GM12875 (cell line): ENCODE results near the gene PRLR.

Experiments used
- H3K4me3 ChIP-seq: one replicate; pipeline ENCODE4 v1.5.1; 2011; ENCODE audit warnings: low read depth, low read length, control low read depth
- TF ChIP-seq, protein P1 (sequence below): IDR thresholded peaks from 2 replicates; pipeline ENCODE4 v1.5.1; 2011; ENCODE audit warnings: low read depth, mild to moderate bottlenecking, control low read depth, inconsistent platforms, low read length, moderate library complexity, borderline replicate concordance; ENCODE audit not compliant: insufficient read depth

The PRLR gene

DNA sequence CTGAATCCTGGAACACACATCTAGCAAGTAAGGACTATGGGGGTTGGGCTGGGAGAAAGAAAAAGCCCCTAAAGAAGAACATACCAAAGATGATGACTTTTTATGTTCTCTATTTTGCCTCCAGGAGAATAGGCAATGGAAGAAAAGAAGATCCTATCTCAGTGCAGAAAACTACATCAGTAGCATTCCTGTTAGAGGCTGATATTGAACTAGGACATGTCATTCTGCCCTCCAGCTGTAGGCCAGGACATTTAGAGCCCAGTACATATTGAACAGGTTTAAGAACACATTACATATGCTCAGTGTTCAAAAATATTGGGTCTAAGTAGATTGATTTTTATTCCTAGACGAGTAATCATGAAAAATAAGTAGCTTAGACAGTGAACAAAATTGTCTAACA lies 24.7 kb downstream of the PRLR start:
- TF ChIP-seq, protein P1, sequence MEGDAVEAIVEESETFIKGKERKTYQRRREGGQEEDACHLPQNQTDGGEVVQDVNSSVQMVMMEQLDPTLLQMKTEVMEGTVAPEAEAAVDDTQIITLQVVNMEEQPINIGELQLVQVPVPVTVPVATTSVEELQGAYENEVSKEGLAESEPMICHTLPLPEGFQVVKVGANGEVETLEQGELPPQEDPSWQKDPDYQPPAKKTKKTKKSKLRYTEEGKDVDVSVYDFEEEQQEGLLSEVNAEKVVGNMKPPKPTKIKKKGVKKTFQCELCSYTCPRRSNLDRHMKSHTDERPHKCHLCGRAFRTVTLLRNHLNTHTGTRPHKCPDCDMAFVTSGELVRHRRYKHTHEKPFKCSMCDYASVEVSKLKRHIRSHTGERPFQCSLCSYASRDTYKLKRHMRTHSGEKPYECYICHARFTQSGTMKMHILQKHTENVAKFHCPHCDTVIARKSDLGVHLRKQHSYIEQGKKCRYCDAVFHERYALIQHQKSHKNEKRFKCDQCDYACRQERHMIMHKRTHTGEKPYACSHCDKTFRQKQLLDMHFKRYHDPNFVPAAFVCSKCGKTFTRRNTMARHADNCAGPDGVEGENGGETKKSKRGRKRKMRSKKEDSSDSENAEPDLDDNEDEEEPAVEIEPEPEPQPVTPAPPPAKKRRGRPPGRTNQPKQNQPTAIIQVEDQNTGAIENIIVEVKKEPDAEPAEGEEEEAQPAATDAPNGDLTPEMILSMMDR, result no peak

GRCh38 chr5:35205186-35205585 lies 25.1 kb downstream of the PRLR start:
- TF ChIP-seq, protein P1, result no peak
- no peak overlapping the region for H3K4me3 ChIP-seq

More for the DNA sequence above, 24.7 kb downstream of the PRLR start:
- H3K4me3 ChIP-seq, result no peak overlapping the region

DNA sequence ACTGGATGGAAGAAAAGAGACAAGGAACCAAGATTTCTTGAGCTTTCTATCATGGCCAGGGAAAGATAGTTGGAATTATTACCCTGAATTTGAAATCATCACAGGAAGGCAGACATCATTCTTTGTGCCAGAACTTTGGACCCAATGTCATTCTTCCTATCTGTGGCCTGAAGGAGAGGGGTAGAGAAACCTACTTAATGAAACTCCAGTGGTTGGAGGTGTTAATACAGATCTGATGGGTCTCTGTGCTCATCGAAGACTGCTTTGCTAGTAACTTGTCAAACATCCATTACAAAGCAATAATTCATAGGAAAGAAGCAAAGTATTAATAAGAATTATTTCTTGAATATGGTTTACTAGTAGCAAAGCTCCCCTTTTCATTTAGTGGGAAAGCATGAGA lies 26.9 kb downstream of the PRLR start:
- TF ChIP-seq, protein P1, result no peak
- H3K4me3 ChIP-seq, result no peak overlapping the region

DNA sequence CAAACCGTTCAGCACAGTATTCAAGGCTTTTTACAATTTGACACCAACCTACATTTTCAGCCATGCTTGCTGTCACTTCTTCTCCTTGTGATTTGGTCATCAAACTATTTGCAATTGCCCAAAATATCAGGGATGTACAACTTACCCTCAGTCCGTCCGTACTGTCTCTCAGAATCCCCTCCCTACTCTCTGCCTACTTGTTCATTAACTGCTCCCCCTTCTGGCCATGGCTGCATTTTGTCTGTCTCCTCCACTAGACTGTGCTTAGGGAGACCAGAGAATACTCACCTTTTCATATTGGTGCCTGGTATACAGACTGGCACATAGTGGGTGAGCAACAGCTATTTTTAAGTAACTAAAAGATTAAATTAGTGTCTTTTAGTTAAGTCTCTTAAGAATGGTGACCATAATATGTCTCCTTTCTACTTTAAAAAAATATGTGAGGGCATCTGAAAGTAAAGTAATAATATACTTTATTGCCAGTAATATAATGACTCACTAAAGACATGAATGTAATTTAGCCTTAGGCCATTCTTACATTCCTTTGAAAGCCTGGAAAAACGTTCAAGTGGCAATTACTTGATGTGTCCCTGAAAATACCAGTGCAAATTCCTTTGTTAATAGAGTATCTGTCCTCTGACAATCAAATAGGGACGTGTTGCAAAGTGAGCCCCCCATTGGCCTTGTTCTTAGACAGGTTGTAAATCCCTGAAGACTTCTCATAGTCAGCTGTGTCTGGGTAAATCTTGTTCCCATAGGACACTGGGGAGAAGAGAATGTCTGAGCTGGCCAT lies 27.8 kb downstream of the PRLR start:
- TF ChIP-seq, protein P1, result peak; percentile 59; the same call in 1 of the 2 replicates
- H3K4me3 ChIP-seq, result no peak overlapping the region

- TF ChIP-seq, protein P1, result no peak
Measured at GRCh38 chr5:35201291-35201690, 29.0 kb downstream of the PRLR start.

GRCh38 chr5:35199886-35200285 lies 30.4 kb downstream of the PRLR start:
- TF ChIP-seq, protein P1, result no peak
- H3K4me3 ChIP-seq, result no peak overlapping the region

More at GRCh38 chr5:35201291-35201690, 29.0 kb downstream of the PRLR start:
- H3K4me3 ChIP-seq, result no peak overlapping the region

GRCh38 chr5:35198686-35199085 lies 31.6 kb downstream of the PRLR start:
- TF ChIP-seq, protein P1, result no peak
- H3K4me3 ChIP-seq, result no peak overlapping the region
